PC-3 (cell line): ENCODE measurements around the gene TPCN2. TPM values are rescaled to one million over a fixed set of nuclear protein-coding genes. Genes with fewer than 3 reads are reported as not detected.

ENCODE experiments used
- ATAC-seq: fragments of 200-7000 bp; cut with Tn5 transposase; 2 replicates; pipeline ENCODE4 v1.9.1; 2020; ENCODE audit warnings: mild to moderate bottlenecking, moderate library complexity
- BruUV-seq: library from RNA; stranded (reverse); fragments of 400-500 nt; replicated peaks from 2 replicates; lab custom pipeline; 2021; lab: Mats Ljungman, UMichigan
- CTCF ChIA-PET: fragments of 300-600 bp; sonication (Branson Sonifier 250); formaldehyde crosslinking; loops from one replicate; lab custom pipeline; 2022; ENCODE audit warnings: antibody characterized with exemption; lab: Charles Lee
- POLR2A ChIA-PET: fragments of 300-600 bp; sonication (Branson Sonifier 250); formaldehyde crosslinking; loops from one replicate; lab custom pipeline; 2022; ENCODE audit warnings: antibody characterized with exemption; ENCODE audit not compliant: unreplicated experiment; lab: Charles Lee
- DNase-seq: peaks from one replicate; pipeline ENCODE4 v3.0.0-alpha.2; 2015
- H2AFZ ChIP-seq: fragments of 300-600 bp; sonication (generic); 2 replicates; pipeline ENCODE4 v1.6.0; 2016; ENCODE audit warnings: antibody characterized with exemption, low read length
- H3F3A ChIP-seq: fragments of 300-600 bp; sonication (generic); one replicate; pipeline ENCODE4 v1.6.0; 2017; ENCODE audit warnings: antibody characterized with exemption, low read length, control low read depth, mild to moderate bottlenecking; ENCODE audit not compliant: unreplicated experiment
- H3K27ac ChIP-seq: fragments of 300-600 bp; sonication (generic); 2 replicates; pipeline ENCODE4 v1.5.1; 2016; ENCODE audit warnings: mild to moderate bottlenecking, low read length
- H3K27me3 ChIP-seq: fragments of 300-600 bp; sonication (generic); 2 replicates; pipeline ENCODE4 v1.6.1; 2016; ENCODE audit warnings: low read length, mixed read lengths
- H3K36me3 ChIP-seq: fragments of 300-600 bp; sonication (generic); 2 replicates; pipeline ENCODE4 v1.6.1; 2016; ENCODE audit warnings: low read depth, mixed run types, low read length, mixed read lengths
- H3K4me1 ChIP-seq: fragments of 300-600 bp; sonication (generic); 2 replicates; pipeline ENCODE4 v1.5.1; 2016; ENCODE audit warnings: low read length; ENCODE audit not compliant: insufficient read depth
- H3K4me2 ChIP-seq: fragments of 300-600 bp; sonication (generic); 2 replicates; pipeline ENCODE4 v1.6.0; 2016; ENCODE audit warnings: low read length
- H3K4me3 ChIP-seq: fragments of 300-600 bp; sonication (generic); 2 replicates; pipeline ENCODE4 v1.5.1; 2016; ENCODE audit warnings: mild to moderate bottlenecking, low read length, mixed read lengths
- H3K79me2 ChIP-seq: fragments of 300-600 bp; sonication (generic); 2 replicates; pipeline ENCODE4 v1.6.1; 2017; ENCODE audit warnings: low read length, mixed read lengths
- H3K9ac ChIP-seq: fragments of 300-600 bp; sonication (generic); 2 replicates; pipeline ENCODE4 v1.6.0; 2016; ENCODE audit warnings: mild to moderate bottlenecking, low read length
- H3K9me2 ChIP-seq: fragments of 300-600 bp; sonication (generic); replicated peaks from 2 replicates; pipeline ENCODE4 v1.6.1; 2016; ENCODE audit warnings: mixed run types, low read length, mixed read lengths
- H3K9me3 ChIP-seq: fragments of 300-600 bp; sonication (generic); 2 replicates; pipeline ENCODE4 v1.6.1; 2016; ENCODE audit warnings: low read length, mixed read lengths
- H4K20me1 ChIP-seq: fragments of 300-600 bp; sonication (generic); 2 replicates; pipeline ENCODE4 v1.6.1; 2016; ENCODE audit warnings: low read length, mixed read lengths
- EZH2 ChIP-seq: fragments of 300-600 bp; sonication (generic); IDR thresholded peaks from one replicate; pipeline ENCODE4 v1.6.1; 2017; ENCODE audit warnings: antibody characterized with exemption, mild to moderate bottlenecking, low read length; ENCODE audit not compliant: unreplicated experiment
- EZH2phosphoT487 ChIP-seq: fragments of 300-600 bp; sonication (generic); IDR thresholded peaks from 2 replicates; pipeline ENCODE4 v1.6.1; 2018; ENCODE audit warnings: mild to moderate bottlenecking, antibody characterized with exemption, low read length, borderline replicate concordance
- intact Hi-C: fragments of 100-400 bp; cut with micrococcal nuclease; formaldehyde crosslinking; loops from 2 replicates; pipeline ENCODE4 v1.9.0; 2023
- total RNA-seq: library from RNA; depleted of rRNA; stranded (reverse); fragments of >200 nt; gene quantifications from 2 replicates; pipeline ENCODE4 v1.2.3, GENCODE V29; 2014
- TF ChIP-seq, protein P1 (sequence below): fragments of 300-600 bp; sonication (generic); conservative IDR thresholded peaks from 2 replicates; pipeline ENCODE4 v1.5.1; 2017; ENCODE audit warnings: antibody characterized with exemption, low read depth, mild to moderate bottlenecking, low read length

The TPCN2 gene
- total RNA-seq, 1 experiment from 2014 or later: 13.0 TPM

DNA sequence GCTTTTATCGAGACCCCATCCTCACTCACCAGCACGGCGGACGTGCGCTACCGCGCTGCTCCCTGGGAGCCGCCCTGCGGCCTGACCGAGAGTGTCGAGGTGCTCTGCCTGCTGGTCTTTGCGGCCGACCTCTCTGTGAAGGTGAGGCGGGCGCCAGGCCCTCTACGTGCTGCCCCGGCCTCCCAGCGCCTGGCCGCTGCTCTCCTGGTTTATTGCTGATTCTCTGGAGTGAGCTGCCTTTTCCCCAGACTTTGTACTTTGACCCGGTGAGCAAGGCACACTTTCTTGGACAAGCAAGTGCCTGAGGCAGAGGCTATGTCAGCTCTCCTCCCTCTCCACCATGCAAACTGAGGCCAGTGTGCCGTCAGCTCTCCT is 6.5 kb downstream of the TPCN2 start:
- no TSS peak for BruUV-seq

DNA sequence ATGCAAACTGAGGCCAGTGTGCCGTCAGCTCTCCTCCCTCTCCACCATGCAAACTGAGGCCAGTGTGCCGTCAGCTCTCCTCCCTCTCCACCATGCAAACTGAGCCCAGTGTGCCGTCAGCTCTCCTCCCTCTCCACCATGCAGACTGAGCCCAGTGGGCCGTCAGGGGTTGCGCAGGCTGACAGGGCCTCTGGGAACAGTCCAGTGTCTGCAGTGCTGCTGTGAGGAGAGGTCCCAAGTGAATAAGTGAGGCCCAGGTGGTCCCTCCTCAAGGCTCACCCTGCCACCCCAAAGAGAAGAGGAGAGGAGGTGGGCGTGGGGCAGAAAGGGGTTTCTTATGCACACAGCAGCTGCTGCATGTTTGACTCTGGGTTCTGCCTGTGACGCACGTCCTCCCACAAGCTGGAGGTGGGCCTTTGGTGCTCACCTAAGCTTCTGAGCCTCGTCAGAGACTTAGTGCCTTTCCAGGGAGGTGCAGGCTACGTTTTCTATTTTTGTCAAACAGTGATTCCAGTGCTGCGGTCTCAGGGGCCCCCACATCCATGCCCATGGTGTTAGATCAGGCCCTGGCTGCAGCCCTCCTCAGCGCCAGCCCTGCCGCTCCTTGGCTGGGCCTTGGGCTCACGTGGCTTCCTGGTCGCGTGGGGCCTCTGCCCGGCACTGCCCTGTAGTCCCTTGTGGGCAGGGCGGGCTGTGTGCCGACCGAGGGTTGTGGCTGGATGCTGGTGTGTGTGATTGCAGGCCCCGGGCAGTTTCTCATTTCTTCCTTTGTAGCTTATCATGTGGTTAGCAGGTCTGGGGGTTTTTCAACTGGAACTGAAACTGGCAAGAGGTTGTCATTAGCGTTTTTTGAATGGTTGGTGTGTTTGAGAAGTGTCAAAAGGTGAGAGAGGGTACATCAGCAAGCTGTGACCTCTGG is 7.1 kb downstream of the TPCN2 start:
- Histone ChIP-seq H3K36me3 (no peaks in the 10 kb centered on the region), H3K9me2 (no peaks in the 10 kb centered on the region), H3K4me3 (no peak overlapping the region), H3K9me3 (no peaks in the 10 kb centered on the region), H2AFZ (no peak overlapping the region), H3K79me2 (peaks cover 39% of the 10 kb centered on the region), H3K27me3 (no peaks in the 10 kb centered on the region), H3K9ac (no peak overlapping the region), H3K4me1 (no peaks in the 10 kb centered on the region), H4K20me1 (no peaks in the 10 kb centered on the region), H3F3A (no peaks in the 10 kb centered on the region), H3K27ac (no peak overlapping the region), H3K4me2 (no peak overlapping the region)
- DNase-seq: no peak
- TF ChIP-seq EZH2 (no peak), EZH2phosphoT487 (no peak)
- TF ChIP-seq, protein P1, sequence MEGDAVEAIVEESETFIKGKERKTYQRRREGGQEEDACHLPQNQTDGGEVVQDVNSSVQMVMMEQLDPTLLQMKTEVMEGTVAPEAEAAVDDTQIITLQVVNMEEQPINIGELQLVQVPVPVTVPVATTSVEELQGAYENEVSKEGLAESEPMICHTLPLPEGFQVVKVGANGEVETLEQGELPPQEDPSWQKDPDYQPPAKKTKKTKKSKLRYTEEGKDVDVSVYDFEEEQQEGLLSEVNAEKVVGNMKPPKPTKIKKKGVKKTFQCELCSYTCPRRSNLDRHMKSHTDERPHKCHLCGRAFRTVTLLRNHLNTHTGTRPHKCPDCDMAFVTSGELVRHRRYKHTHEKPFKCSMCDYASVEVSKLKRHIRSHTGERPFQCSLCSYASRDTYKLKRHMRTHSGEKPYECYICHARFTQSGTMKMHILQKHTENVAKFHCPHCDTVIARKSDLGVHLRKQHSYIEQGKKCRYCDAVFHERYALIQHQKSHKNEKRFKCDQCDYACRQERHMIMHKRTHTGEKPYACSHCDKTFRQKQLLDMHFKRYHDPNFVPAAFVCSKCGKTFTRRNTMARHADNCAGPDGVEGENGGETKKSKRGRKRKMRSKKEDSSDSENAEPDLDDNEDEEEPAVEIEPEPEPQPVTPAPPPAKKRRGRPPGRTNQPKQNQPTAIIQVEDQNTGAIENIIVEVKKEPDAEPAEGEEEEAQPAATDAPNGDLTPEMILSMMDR: no peak
- CTCF ChIA-PET: no interaction called here
- no TSS peak for BruUV-seq
- no peak for ATAC-seq
- POLR2A ChIA-PET: no interaction called here
- intact Hi-C loops: no loop called here

More for the DNA sequence above, 6.5 kb downstream of the TPCN2 start:
- Histone ChIP-seq H3K9me2 (no peaks in the 10 kb centered on the region), H3K4me1 (no peaks in the 10 kb centered on the region; the same call in 1 of the 2 replicates), H4K20me1 (no peaks in the 10 kb centered on the region), H3K79me2 (peaks cover 46% of the 10 kb centered on the region), H3K27me3 (no peaks in the 10 kb centered on the region), H3K4me3 (no peak overlapping the region), H2AFZ (no peak overlapping the region), H3K27ac (no peak overlapping the region), H3K4me2 (no peak overlapping the region), H3K9ac (no peak overlapping the region), H3F3A (no peaks in the 10 kb centered on the region), H3K36me3 (no peaks in the 10 kb centered on the region), H3K9me3 (no peaks in the 10 kb centered on the region)
- no peak for ATAC-seq
- POLR2A ChIA-PET: no interaction called here
- CTCF ChIA-PET: no interaction called here
- no peak for TF ChIP-seq EZH2phosphoT487
- TF ChIP-seq, protein P1: no peak
- TF ChIP-seq EZH2: no peak
- intact Hi-C loops: no loop called here
- no peak for DNase-seq

DNA sequence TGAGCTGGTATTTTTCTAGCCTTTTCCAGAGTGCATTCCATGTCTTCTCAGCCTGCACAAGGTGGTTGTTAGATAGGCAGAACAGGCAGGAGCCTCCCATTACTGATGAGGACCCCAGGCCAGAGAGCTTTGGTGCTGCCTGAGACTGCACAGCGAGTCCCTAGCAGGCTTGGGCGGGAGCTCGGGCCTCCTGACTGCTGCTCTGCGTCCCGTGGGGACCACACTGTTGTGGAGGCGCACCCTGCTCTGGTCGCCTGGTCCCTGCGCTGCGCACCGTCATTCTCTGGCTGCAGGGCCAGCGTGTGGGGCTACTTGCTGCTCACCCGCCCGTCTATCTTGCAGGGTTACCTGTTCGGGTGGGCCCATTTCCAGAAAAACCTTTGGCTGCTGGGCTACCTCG is 8.5 kb downstream of the TPCN2 start:
- POLR2A ChIA-PET: no interaction called here
- no TSS peak for BruUV-seq
- Histone ChIP-seq H2AFZ (no peak overlapping the region), H3K4me3 (no peak overlapping the region), H3K9ac (no peak overlapping the region), H3K27me3 (no peaks in the 10 kb centered on the region), H3K36me3 (no peaks in the 10 kb centered on the region), H3F3A (no peaks in the 10 kb centered on the region), H4K20me1 (no peaks in the 10 kb centered on the region), H3K9me3 (no peaks in the 10 kb centered on the region), H3K4me1 (no peaks in the 10 kb centered on the region), H3K27ac (no peak overlapping the region), H3K9me2 (no peaks in the 10 kb centered on the region), H3K79me2 (peaks cover 25% of the 10 kb centered on the region), H3K4me2 (no peak overlapping the region)
- TF ChIP-seq, protein P1: no peak
- no peak for TF ChIP-seq EZH2
- no peak for TF ChIP-seq EZH2phosphoT487
- CTCF ChIA-PET: no interaction called here
- intact Hi-C loops: no loop called here
- ATAC-seq: no peak
- no peak for DNase-seq
